HG03565 (cell line): ENCODE measurements around the gene PPM1N.

ENCODE experiments used
- ATAC-seq: cut with Tn5 transposase; IDR thresholded peaks from one replicate; pipeline ENCODE4 v1.9.1; 2021; ENCODE audit warnings: mild to moderate bottlenecking, moderate library complexity; ENCODE audit not compliant: unreplicated experiment

PPM1N gene

GRCh38 chr19:45488708-45489107 is 9.5 kb upstream of the PPM1N start:
- ATAC-seq = no peak

- no peak for ATAC-seq
These were observed 8.9 kb upstream of the PPM1N start for GRCh38 chr19:45489216-45489855.

- no peak for ATAC-seq
These were observed 6.1 kb upstream of the PPM1N start for GRCh38 chr19:45492137-45492626.

GRCh38 chr19:45492627-45493470 is 5.4 kb upstream of the PPM1N start:
- ATAC-seq = no peak

- ATAC-seq = no peak
These were observed 3.9 kb upstream of the PPM1N start for GRCh38 chr19:45494261-45494916.

- ATAC-seq = no peak
These were observed 3.1 kb upstream of the PPM1N start for GRCh38 chr19:45495178-45495577.

- no peak for ATAC-seq
These were observed 1.8 kb upstream of the PPM1N start for GRCh38 chr19:45496349-45496953.

- ATAC-seq = no peak
These were observed 452 bp upstream of the PPM1N start for GRCh38 chr19:45497791-45498190.

GRCh38 chr19:45499196-45500180 is 1.2 kb downstream of the PPM1N start:
- no peak for ATAC-seq

- ATAC-seq = no peak
These were observed 2.9 kb downstream of the PPM1N start for GRCh38 chr19:45500918-45501729.

- no peak for ATAC-seq
These were observed 3.4 kb downstream of the PPM1N start for GRCh38 chr19:45501730-45502014.

GRCh38 chr19:45502111-45502510 is 3.9 kb downstream of the PPM1N start:
- ATAC-seq = no peak

- no peak for ATAC-seq
These were observed 5.7 kb downstream of the PPM1N start for GRCh38 chr19:45503909-45504308.

- ATAC-seq = no peak
These were observed 7.1 kb downstream of the PPM1N start for GRCh38 chr19:45505151-45505995.

- no peak for ATAC-seq
These were observed 7.7 kb downstream of the PPM1N start for GRCh38 chr19:45505996-45506245.

GRCh38 chr19:45506246-45506988 is 8.2 kb downstream of the PPM1N start:
- ATAC-seq = peak; percentile 48

GRCh38 chr19:45506989-45507871 is 9.0 kb downstream of the PPM1N start, which contains the start of gene VASP:
Gene VASP, plus strand, starts transcription at chr19:45507479. Its CDS starts 293 bp downstream, at chr19:45507772.
- peak; percentile 58 for ATAC-seq
